ENCODE results near the gene A4GNT.

Gene A4GNT

GRCh38 chr3:138132239-138132638 lies at the start of gene A4GNT:
A4GNT (minus strand) TSS chr3:138132390; CDS start chr3:138131256, 1,134 bp downstream.
- DNase-seq, result no peak
- no peak within 1 kb of the TSS for H3K4me3 ChIP-seq (ENCODE audit: low read depth, low read length)
- no peaks in the 10 kb centered on the region for H3K36me3 ChIP-seq (replicated peaks)
- in situ Hi-C loops (cut with HindIII; ENCODE audit: low pct_ligation_motif_present, low sequenced_read_pairs), result no loop called here
- H3K27ac ChIP-seq, result no peak within 1 kb of the TSS
- no peaks in the 10 kb centered on the region for H3K27me3 ChIP-seq (replicated peaks)
- no peak for TF ChIP-seq CTCF (IDR thresholded peaks at IDR 0.05; ENCODE audit: low read depth, low read length, missing control alignments)

GRCh38 chr3:138180375-138181029 lies 48.3 kb upstream of the A4GNT start:
- no peak overlapping the region for H3K4me3 ChIP-seq (ENCODE audit: low read depth, low read length)
- peak; percentile 57 for DNase-seq
- in situ Hi-C loops (cut with HindIII; ENCODE audit: low pct_ligation_motif_present, low sequenced_read_pairs), result no loop called here
- H3K27me3 ChIP-seq (replicated peaks), result no peaks in the 10 kb centered on the region
- H3K36me3 ChIP-seq (replicated peaks), result no peaks in the 10 kb centered on the region
- H3K27ac ChIP-seq, result no peak overlapping the region
- TF ChIP-seq CTCF (IDR thresholded peaks at IDR 0.05; ENCODE audit: low read depth, low read length, missing control alignments), result peak; percentile 62

GRCh38 chr3:138174421-138175131 lies 42.4 kb upstream of the A4GNT start, which contains the start of gene DBR1:
DBR1 (minus strand) TSS chr3:138174921; CDS start chr3:138174795, 126 bp downstream.
- in situ Hi-C loops (cut with HindIII; ENCODE audit: low pct_ligation_motif_present, low sequenced_read_pairs), result no loop called here

GRCh38 chr3:138173769-138174420 lies 41.7 kb upstream of the A4GNT start:
- in situ Hi-C loops (cut with HindIII; ENCODE audit: low pct_ligation_motif_present, low sequenced_read_pairs), result no loop called here
- no peak for DNase-seq
- no peak for TF ChIP-seq CTCF (IDR thresholded peaks at IDR 0.05; ENCODE audit: low read depth, low read length, missing control alignments)
- no peaks in the 10 kb centered on the region for H3K27me3 ChIP-seq (replicated peaks)
- H3K27ac ChIP-seq, result peak overlapping the region; percentile 58
- H3K4me3 ChIP-seq (ENCODE audit: low read depth, low read length), result peak overlapping the region; percentile 86
- no peaks in the 10 kb centered on the region for H3K36me3 ChIP-seq (replicated peaks)

More at GRCh38 chr3:138174421-138175131, 42.4 kb upstream of the A4GNT start, which contains the start of gene DBR1:
- H3K27ac ChIP-seq, result peak within 1 kb of the TSS; percentile 58
- H3K27me3 ChIP-seq (replicated peaks), result no peaks in the 10 kb centered on the region
- peak within 1 kb of the TSS; percentile 86 for H3K4me3 ChIP-seq (ENCODE audit: low read depth, low read length)
- H3K36me3 ChIP-seq (replicated peaks), result no peaks in the 10 kb centered on the region
- no peak for TF ChIP-seq CTCF (IDR thresholded peaks at IDR 0.05; ENCODE audit: low read depth, low read length, missing control alignments)
- DNase-seq, result peak; percentile 84

GRCh38 chr3:138172625-138173024 lies 40.4 kb upstream of the A4GNT start:
- no peaks in the 10 kb centered on the region for H3K27me3 ChIP-seq (replicated peaks)
- no peak overlapping the region for H3K4me3 ChIP-seq (ENCODE audit: low read depth, low read length)
- H3K36me3 ChIP-seq (replicated peaks), result no peaks in the 10 kb centered on the region
- DNase-seq, result no peak
- no peak overlapping the region for H3K27ac ChIP-seq
- no peak for TF ChIP-seq CTCF (IDR thresholded peaks at IDR 0.05; ENCODE audit: low read depth, low read length, missing control alignments)
- in situ Hi-C loops (cut with HindIII; ENCODE audit: low pct_ligation_motif_present, low sequenced_read_pairs), result no loop called here
